Fibroblast of lung (primary cell): ENCODE data around the gene GRN. TPM values are rescaled to one million over a fixed set of nuclear protein-coding genes. Genes with fewer than 3 reads are reported as not detected.

Experiments
- DNase-seq, 2 donors: peaks; one replicate each; pipeline versions ENCODE4 v3.0.0 to v3.0.0-alpha.2; 2010; ENCODE audit warnings: low read depth in 2 of 2
- H2AFZ ChIP-seq: 2 replicates; pipeline ENCODE4 v1.5.1; 2012; ENCODE audit warnings: low read length, control low read depth, inconsistent platforms
- H3K27ac ChIP-seq: 2 replicates; pipeline ENCODE4 v1.5.1; 2011; ENCODE audit warnings: low read length, control low read depth; ENCODE audit not compliant: insufficient read depth
- H3K27me3 ChIP-seq: 2 replicates; pipeline ENCODE4 v1.5.1; 2011; ENCODE audit warnings: mild to moderate bottlenecking, low read length; ENCODE audit not compliant: control insufficient read depth, insufficient read depth
- H3K36me3 ChIP-seq: 2 replicates; pipeline ENCODE4 v1.5.1; 2011; ENCODE audit warnings: low read length; ENCODE audit not compliant: control insufficient read depth, insufficient read depth
- H3K4me1 ChIP-seq: 2 replicates; pipeline ENCODE4 v1.5.1; 2011; ENCODE audit warnings: low read length; ENCODE audit not compliant: control insufficient read depth, insufficient read depth; ENCODE audit errors: extremely low read depth
- H3K4me2 ChIP-seq: 2 replicates; pipeline ENCODE4 v1.5.1; 2011; ENCODE audit warnings: low read length, control low read depth; ENCODE audit not compliant: insufficient read depth; ENCODE audit errors: extremely low read depth
- H3K4me3 ChIP-seq, 4 experiments: fragments of 200-600 bp in 1 of 4; sonication (generic) in 1 of 4; replicated peaks in 1 of 4; 2 replicates each; pipeline ENCODE4 v1.5.1; 2011 to 2016; ENCODE audit warnings: low read length in 4 of 4, low read depth in 3 of 4, mild to moderate bottlenecking in 3 of 4, control low read depth in 2 of 4, inconsistent platforms in 1 of 4, mixed read lengths in 1 of 4; ENCODE audit not compliant: insufficient read depth in 1 of 4; ENCODE audit errors: control extremely low read depth in 1 of 4
- H3K79me2 ChIP-seq: 2 replicates; pipeline ENCODE4 v1.5.1; 2012; ENCODE audit warnings: mild to moderate bottlenecking, low read length, inconsistent platforms; ENCODE audit not compliant: control insufficient read depth, insufficient read depth
- H3K9ac ChIP-seq: 2 replicates; pipeline ENCODE4 v1.5.1; 2011; ENCODE audit warnings: mild to moderate bottlenecking, low read length, control low read depth; ENCODE audit not compliant: insufficient read depth
- H3K9me3 ChIP-seq: 2 replicates; pipeline ENCODE4 v1.5.1; 2012; ENCODE audit warnings: low read depth, low read length; ENCODE audit not compliant: control insufficient read depth, insufficient read depth
- H4K20me1 ChIP-seq: 2 replicates; pipeline ENCODE4 v1.5.1; 2011; ENCODE audit warnings: low read length; ENCODE audit not compliant: control insufficient read depth, insufficient read depth; ENCODE audit errors: extremely low read depth
- CTCF ChIP-seq, 2 donors: IDR thresholded peaks in 1 of 2; conservative IDR thresholded peaks in 1 of 2; 1 replicate in 1 of 2; 2 replicates in 1 of 2; pipeline ENCODE4 v1.5.1; 2011 to 2012; ENCODE audit warnings: low read length in 2 of 2, control low read depth in 1 of 2, inconsistent platforms in 1 of 2, low read depth in 1 of 2, mild to moderate bottlenecking in 1 of 2
- EZH2 ChIP-seq: IDR thresholded peaks from 2 replicates; pipeline ENCODE4 v1.5.1; 2012; ENCODE audit warnings: low read length, control low read depth, mild to moderate bottlenecking; ENCODE audit errors: missing control alignments
- polyA plus RNA-seq, 2 donors: library from polyadenylated mRNA; depleted of rRNA in 1 of 2; stranded (reverse) in 1 of 2; unstranded in 1 of 2; fragments of >200 nt; gene quantifications; 2 replicates each; pipeline ENCODE4 v1.2.1, GENCODE V29; 2011 to 2012; ENCODE audit warnings: missing spikeins in 1 of 2
- total RNA-seq: library from RNA; depleted of rRNA; stranded (reverse); fragments of >200 nt; gene quantifications from 2 replicates; pipeline ENCODE4 v1.2.1, GENCODE V29; 2014

GRN gene
- total and polyA plus RNA-seq, 2 donors (not counting 1 experiment from before 2014, with no cell fraction given), result 146 to 315 TPM

- Histone ChIP-seq H3K4me2 (no peak overlapping the region), H4K20me1 (no peaks in the 10 kb centered on the region), H3K9ac (no peak overlapping the region), H3K27me3 (no peaks in the 10 kb centered on the region), H3K79me2 (no peaks in the 10 kb centered on the region), H3K27ac (no peak overlapping the region), H2AFZ (no peak overlapping the region), H3K4me1 (peaks cover 5% of the 10 kb centered on the region), H3K36me3 (no peaks in the 10 kb centered on the region), H3K4me3 (no peak overlapping the region), H3K9me3 (no peaks in the 10 kb centered on the region)
- TF ChIP-seq EZH2, result no peak
- TF ChIP-seq CTCF (conservative IDR thresholded peaks at IDR 0.05 in 1 of 2, IDR thresholded peaks at IDR 0.05 in 1 of 2; ENCODE audit: low read depth in 1 of 2, low read length in 2 of 2), result no peak
- DNase-seq, result no peak
These were observed 13.9 kb downstream of the GRN start for GRCh38 chr17:44359006-44359405.

GRCh38 chr17:44359458-44360143 is 14.5 kb downstream of the GRN start:
- H3K36me3 ChIP-seq, result no peaks in the 10 kb centered on the region
- no peak overlapping the region for H3K4me3 ChIP-seq
- H3K9me3 ChIP-seq, result no peaks in the 10 kb centered on the region
- peaks cover 5% of the 10 kb centered on the region for H3K4me1 ChIP-seq
- H3K27ac ChIP-seq, result no peak overlapping the region
- H3K9ac ChIP-seq, result no peak overlapping the region
- H2AFZ ChIP-seq, result no peak overlapping the region
- no peak for TF ChIP-seq EZH2
- TF ChIP-seq CTCF (conservative IDR thresholded peaks at IDR 0.05 in 1 of 2, IDR thresholded peaks at IDR 0.05 in 1 of 2; ENCODE audit: low read depth in 1 of 2, low read length in 2 of 2), result no peak
- H3K27me3 ChIP-seq, result no peaks in the 10 kb centered on the region
- no peaks in the 10 kb centered on the region for H4K20me1 ChIP-seq
- no peaks in the 10 kb centered on the region for H3K79me2 ChIP-seq
- no peak overlapping the region for H3K4me2 ChIP-seq
- no peak for DNase-seq

- Histone ChIP-seq H3K27me3 (peaks cover 4% of the 10 kb centered on the region), H3K79me2 (no peaks in the 10 kb centered on the region), H3K9me3 (no peaks in the 10 kb centered on the region), H3K4me3 (no peak overlapping the region), H4K20me1 (no peaks in the 10 kb centered on the region), H3K4me2 (no peak overlapping the region), H3K27ac (no peak overlapping the region), H3K4me1 (peaks cover 5% of the 10 kb centered on the region), H3K9ac (no peak overlapping the region), H3K36me3 (no peaks in the 10 kb centered on the region), H2AFZ (no peak overlapping the region)
- no peak for DNase-seq
- no peak for TF ChIP-seq EZH2
- TF ChIP-seq CTCF (conservative IDR thresholded peaks at IDR 0.05 in 1 of 2, IDR thresholded peaks at IDR 0.05 in 1 of 2; ENCODE audit: low read depth in 1 of 2, low read length in 2 of 2), result no peak
These were observed 15.0 kb downstream of the GRN start for GRCh38 chr17:44360144-44360533.
